OCI-LY1 (cell line): ENCODE data around the gene CELSR1.

Experiments used
- H2AFZ ChIP-seq: fragments of 200-600 bp; sonication (generic), shearing (Covaris generic); 2 replicates; pipeline ENCODE4 v1.6.0; 2014; ENCODE audit warnings: antibody characterized with exemption, mild to moderate bottlenecking, low read length
- H3F3A ChIP-seq: fragments of 200-600 bp; sonication (generic), shearing (Covaris generic); 2 replicates; pipeline ENCODE4 v1.6.0; 2014; ENCODE audit warnings: mild to moderate bottlenecking, antibody characterized with exemption, low read length, moderate library complexity; ENCODE audit not compliant: insufficient read depth
- H3K27ac ChIP-seq: fragments of 200-600 bp; sonication (generic); 2 replicates; pipeline ENCODE4 v1.5.1; 2014; ENCODE audit warnings: low read length, mixed run types, mild to moderate bottlenecking, low read depth; ENCODE audit not compliant: poor library complexity, severe bottlenecking
- H3K27me3 ChIP-seq: fragments of 200-600 bp; sonication (generic); 2 replicates; pipeline ENCODE4 v1.6.0; 2014; ENCODE audit warnings: antibody characterized with exemption, mild to moderate bottlenecking, low read length, moderate library complexity; ENCODE audit not compliant: insufficient read depth
- H3K36me3 ChIP-seq: fragments of 200-600 bp; sonication (generic); 2 replicates; pipeline ENCODE4 v1.6.1; 2014; ENCODE audit warnings: mild to moderate bottlenecking, antibody characterized with exemption, low read length, moderate library complexity, mixed read lengths; ENCODE audit not compliant: insufficient read depth
- H3K4me1 ChIP-seq: fragments of 200-600 bp; sonication (generic); 2 replicates; pipeline ENCODE4 v1.5.1; 2014; ENCODE audit warnings: mild to moderate bottlenecking, low read length, moderate library complexity; ENCODE audit not compliant: insufficient read depth, severe bottlenecking
- H3K4me2 ChIP-seq: fragments of 200-600 bp; sonication (generic), shearing (Covaris generic); 2 replicates; pipeline ENCODE4 v1.6.1; 2014; ENCODE audit warnings: low read length
- H3K4me3 ChIP-seq: fragments of 200-600 bp; sonication (generic); 2 replicates; pipeline ENCODE4 v1.5.1; 2014; ENCODE audit warnings: low read length, low read depth, mild to moderate bottlenecking, mixed read lengths; ENCODE audit not compliant: poor library complexity, severe bottlenecking
- H3K79me2 ChIP-seq: fragments of 200-600 bp; shearing (Covaris generic); 2 replicates; pipeline ENCODE4 v1.6.1; 2016; ENCODE audit warnings: mixed run types, low read length, mixed read lengths; ENCODE audit not compliant: insufficient read depth
- H3K9ac ChIP-seq: fragments of 200-600 bp; sonication (generic), shearing (Covaris generic); 2 replicates; pipeline ENCODE4 v1.6.1; 2014; ENCODE audit warnings: mild to moderate bottlenecking, low read length, mixed read lengths
- H3K9me2 ChIP-seq: fragments of 200-600 bp; sonication (generic), shearing (Covaris generic); 2 replicates; pipeline ENCODE4 v1.6.1; 2014; ENCODE audit warnings: low read depth, mild to moderate bottlenecking, low read length, mixed read lengths
- H3K9me3 ChIP-seq: fragments of 200-600 bp; shearing (Covaris generic); 2 replicates; pipeline ENCODE4 v1.6.1; 2014; ENCODE audit warnings: low read length, mixed read lengths
- H4K20me1 ChIP-seq: fragments of 200-600 bp; sonication (generic), shearing (Covaris generic); 2 replicates; pipeline ENCODE4 v1.6.0; 2016; ENCODE audit warnings: mild to moderate bottlenecking, low read length; ENCODE audit not compliant: insufficient read depth
- CTCF ChIP-seq: fragments of 200-600 bp; sonication (generic), shearing (Covaris generic); IDR thresholded peaks from 2 replicates; pipeline ENCODE4 v1.5.1; 2017; ENCODE audit warnings: mild to moderate bottlenecking, antibody characterized with exemption, low read length, moderate library complexity, mixed read lengths
- EZH2 ChIP-seq: fragments of 200-600 bp; sonication (generic), shearing (Covaris generic); IDR thresholded peaks from 2 replicates; pipeline ENCODE4 v1.8.0; 2017; ENCODE audit warnings: borderline replicate concordance, mixed run types, mild to moderate bottlenecking, antibody characterized with exemption, low read length, moderate library complexity, mixed read lengths

The CELSR1 gene

GRCh38 chr22:46339956-46340355 lies 197.5 kb downstream of the CELSR1 start:
- Histone ChIP-seq H3K9me2 (no peaks in the 10 kb centered on the region), H3K36me3 (peaks cover 73% of the 10 kb centered on the region), H3K79me2 (peaks cover 14% of the 10 kb centered on the region), H3K27me3 (no peaks in the 10 kb centered on the region), H4K20me1 (no peaks in the 10 kb centered on the region), H3K9me3 (no peaks in the 10 kb centered on the region), H3K27ac (no peak overlapping the region), H3K4me1 (peaks cover 11% of the 10 kb centered on the region), H3K4me3 (no peak overlapping the region), H3F3A (no peaks in the 10 kb centered on the region), H2AFZ (no peak overlapping the region), H3K4me2 (no peak overlapping the region), H3K9ac (no peak overlapping the region)
- TF ChIP-seq EZH2 (no peak), CTCF (no peak)

- TF ChIP-seq CTCF, result no peak
- no peak for TF ChIP-seq EZH2
- H3K27ac ChIP-seq, result no peak overlapping the region
- peaks cover 17% of the 10 kb centered on the region for H3K4me1 ChIP-seq
- no peaks in the 10 kb centered on the region for H4K20me1 ChIP-seq
- peaks cover 14% of the 10 kb centered on the region for H3K79me2 ChIP-seq
- H3F3A ChIP-seq, result 0 out of 2 replicates have a peak, but pooled peaks cover 4% of the 10 kb centered on the region
- H3K9me3 ChIP-seq, result no peaks in the 10 kb centered on the region
- no peaks in the 10 kb centered on the region for H3K9me2 ChIP-seq
- no peak overlapping the region for H2AFZ ChIP-seq
- H3K4me2 ChIP-seq, result no peak overlapping the region
- no peak overlapping the region for H3K4me3 ChIP-seq
- H3K9ac ChIP-seq, result no peak overlapping the region
- H3K36me3 ChIP-seq, result peaks cover 62% of the 10 kb centered on the region
- H3K27me3 ChIP-seq, result no peaks in the 10 kb centered on the region
Observed at GRCh38 chr22:46338636-46339035, 198.8 kb downstream of the CELSR1 start.

GRCh38 chr22:46337870-46338269 lies 199.6 kb downstream of the CELSR1 start:
- peaks cover 62% of the 10 kb centered on the region for H3K36me3 ChIP-seq
- no peak for TF ChIP-seq EZH2
- no peak for TF ChIP-seq CTCF
- H2AFZ ChIP-seq, result no peak overlapping the region
- H3K4me3 ChIP-seq, result no peak overlapping the region
- H4K20me1 ChIP-seq, result no peaks in the 10 kb centered on the region
- no peak overlapping the region for H3K27ac ChIP-seq
- peaks cover 17% of the 10 kb centered on the region for H3K4me1 ChIP-seq
- no peak overlapping the region for H3K4me2 ChIP-seq
- H3F3A ChIP-seq, result 0 out of 2 replicates have a peak, but pooled peaks cover 4% of the 10 kb centered on the region
- H3K9ac ChIP-seq, result no peak overlapping the region
- no peaks in the 10 kb centered on the region for H3K9me3 ChIP-seq
- no peaks in the 10 kb centered on the region for H3K27me3 ChIP-seq
- H3K79me2 ChIP-seq, result peaks cover 14% of the 10 kb centered on the region
- H3K9me2 ChIP-seq, result no peaks in the 10 kb centered on the region
